Liver (tissue), 9 donors: ENCODE data around the gene RECK. TPM values are rescaled to one million over a fixed set of nuclear protein-coding genes. Genes with fewer than 3 reads are reported as not detected.

Experiments used
- DNase-seq: peaks from one replicate; pipeline ENCODE4 v3.0.0-alpha.2; 2017; ENCODE audit warnings: low spot score
- H3K27ac ChIP-seq, 2 donors: one replicate each; pipeline ENCODE4 v1.7.0; 2013; ENCODE audit warnings: inconsistent platforms in 2 of 2, low read length in 2 of 2, control low read depth in 1 of 2, low read depth in 1 of 2, mild to moderate bottlenecking in 1 of 2
- H3K27me3 ChIP-seq, 4 donors: one replicate each; pipeline versions ENCODE4 v1.6.1 to v1.7.0; 2013; ENCODE audit warnings: low read length in 3 of 4, inconsistent platforms in 1 of 4, mild to moderate bottlenecking in 1 of 4, moderate library complexity in 1 of 4; ENCODE audit not compliant: control insufficient read depth in 4 of 4, insufficient read depth in 4 of 4
- H3K36me3 ChIP-seq, 4 donors: one replicate each; pipeline versions ENCODE4 v1.6.1 to v1.7.0; 2013; ENCODE audit warnings: low read length in 3 of 4, mild to moderate bottlenecking in 3 of 4, low read depth in 1 of 4, moderate library complexity in 1 of 4; ENCODE audit not compliant: control insufficient read depth in 4 of 4, insufficient read depth in 3 of 4
- H3K4me1 ChIP-seq, 4 donors: one replicate each; pipeline versions ENCODE4 v1.6.1 to v1.7.0; 2013; ENCODE audit warnings: low read length in 3 of 4, mild to moderate bottlenecking in 3 of 4, moderate library complexity in 1 of 4; ENCODE audit not compliant: control insufficient read depth in 4 of 4, insufficient read depth in 4 of 4
- H3K4me3 ChIP-seq, 3 donors: one replicate each; pipeline versions ENCODE4 v1.6.1 to v1.7.0; 2013; ENCODE audit warnings: low read length in 3 of 3, control low read depth in 1 of 3, low read depth in 1 of 3, mild to moderate bottlenecking in 1 of 3
- H3K9ac ChIP-seq, 2 donors: one replicate each; pipeline ENCODE4 v1.7.0; 2013; ENCODE audit warnings: low read length in 2 of 2, mild to moderate bottlenecking in 2 of 2, moderate library complexity in 2 of 2, control low read depth in 1 of 2, low read depth in 1 of 2
- H3K9me3 ChIP-seq, 4 donors: one replicate each; pipeline versions ENCODE4 v1.6.1 to v1.7.0; 2013; ENCODE audit warnings: low read length in 3 of 4; ENCODE audit not compliant: control insufficient read depth in 4 of 4
- CTCF ChIP-seq: fragments of 150-350 bp; IDR thresholded peaks from 2 replicates; pipeline ENCODE4 v1.5.1; 2017; ENCODE audit warnings: improper control_type of control experiment, low read depth, low read length; ENCODE audit not compliant: missing input control
- EGR1 ChIP-seq, 2 donors: IDR thresholded peaks; 2 replicates each; pipeline ENCODE4 v1.6.1; 2016 to 2018; ENCODE audit warnings: antibody characterized with exemption in 2 of 2, low read depth in 2 of 2
- FOXA1 ChIP-seq: IDR thresholded peaks from 2 replicates; pipeline ENCODE4 v1.6.1; 2016; ENCODE audit warnings: antibody characterized with exemption
- FOXA2 ChIP-seq: IDR thresholded peaks from 2 replicates; pipeline ENCODE4 v1.6.1; 2016; ENCODE audit warnings: antibody characterized with exemption
- GABPA ChIP-seq, 2 donors: IDR thresholded peaks in 1 of 2; conservative IDR thresholded peaks in 1 of 2; 2 replicates each; pipeline ENCODE4 v1.6.1; 2016; ENCODE audit warnings: antibody characterized with exemption in 2 of 2, mild to moderate bottlenecking in 1 of 2, moderate library complexity in 1 of 2
- HNF4A ChIP-seq, 2 donors: conservative IDR thresholded peaks; 2 replicates each; pipeline ENCODE4 v1.6.1; 2016; ENCODE audit warnings: antibody characterized with exemption in 2 of 2, mild to moderate bottlenecking in 2 of 2
- HNF4G ChIP-seq: IDR thresholded peaks from 2 replicates; pipeline ENCODE4 v1.6.1; 2016; ENCODE audit warnings: antibody characterized with exemption
- JUND ChIP-seq, 2 donors: IDR thresholded peaks; 2 replicates each; pipeline ENCODE4 v1.6.1; 2016; ENCODE audit warnings: antibody characterized with exemption in 2 of 2
- NR2F2 ChIP-seq: IDR thresholded peaks from 2 replicates; pipeline ENCODE4 v1.6.1; 2016; ENCODE audit warnings: antibody characterized with exemption
- RAD21 ChIP-seq, 2 donors: IDR thresholded peaks; 2 replicates each; pipeline ENCODE4 v1.6.1; 2016; ENCODE audit warnings: antibody characterized with exemption in 2 of 2, mild to moderate bottlenecking in 2 of 2
- REST ChIP-seq: IDR thresholded peaks from 2 replicates; pipeline ENCODE4 v1.6.1; 2016; ENCODE audit warnings: antibody characterized with exemption, mild to moderate bottlenecking
- RXRA ChIP-seq, 2 donors: IDR thresholded peaks; 2 replicates each; pipeline ENCODE4 v1.6.1; 2017 to 2018; ENCODE audit warnings: antibody characterized with exemption in 2 of 2, mild to moderate bottlenecking in 1 of 2
- SP1 ChIP-seq: IDR thresholded peaks from 2 replicates; pipeline ENCODE4 v1.6.1; 2018; ENCODE audit warnings: antibody characterized with exemption, mild to moderate bottlenecking
- TAF1 ChIP-seq: conservative IDR thresholded peaks from 2 replicates; pipeline ENCODE4 v1.6.1; 2016; ENCODE audit warnings: antibody characterized with exemption, mild to moderate bottlenecking
- YY1 ChIP-seq: IDR thresholded peaks from 2 replicates; pipeline ENCODE4 v1.6.1; 2016; ENCODE audit warnings: antibody characterized with exemption, mild to moderate bottlenecking
- WGBS: extraction: QIAGEN DNeasy Blood & Tissue Kit; methylation state at CpG from one replicate; pipeline ENCODE4 v1.1.7; 2013; 5-methylcytosine and 5-hydroxymethylcytosine counted together
- polyA plus RNA-seq, 2 donors: library from polyadenylated mRNA; stranded (reverse) in 1 of 2; unstranded in 1 of 2; fragments of 200-250 nt in 1 of 2; fragments of >200 nt in 1 of 2; fragmentation: Nextera tagmentation in 1 of 2; extraction: Ambion mirVana in 1 of 2; gene quantifications; one replicate each; pipeline versions ENCODE4 v1.2.1 to v1.2.3, GENCODE V29; 2013 to 2015
- total RNA-seq, 2 donors: library from RNA; depleted of rRNA; stranded (reverse); fragments of >200 nt; gene quantifications; one replicate each; pipeline ENCODE4 v1.2.3, GENCODE V29; 2014
- TF ChIP-seq, protein P1 (sequence below): IDR thresholded peaks from 2 replicates; pipeline ENCODE4 v1.6.1; 2016; ENCODE audit warnings: antibody characterized with exemption
- TF ChIP-seq, protein P2 (sequence below): IDR thresholded peaks from 2 replicates; pipeline ENCODE4 v1.6.1; 2016; ENCODE audit warnings: antibody characterized with exemption
- TF ChIP-seq, protein P3 (sequence below): IDR thresholded peaks from 2 replicates; pipeline ENCODE4 v1.6.1; 2016; ENCODE audit warnings: antibody characterized with exemption
- donor health status: healthy.
- donor health status: healthy.
- donor health status: healthy.
- donor health status: healthy.
- donor health status: healthy.

Gene RECK
- total and polyA plus RNA-seq, 4 donors, result 2.1 to 3.5 (median 2.3) TPM

- Histone ChIP-seq H3K4me1 (peaks cover 2 to 31% (median 19%) of the 10 kb centered on the region in 4 donors), H3K27me3 (no peaks in the 10 kb centered on the region), H3K9ac (no peak overlapping the region), H3K27ac (no peak overlapping the region), H3K36me3 (no peaks in the 10 kb centered on the region), H3K9me3 (no peaks in the 10 kb centered on the region), H3K4me3 (no peak overlapping the region)
- peak; percentile 36 to 44 for TF ChIP-seq HNF4A (conservative IDR thresholded peaks at IDR 0.05)
- TF ChIP-seq, protein P1, sequence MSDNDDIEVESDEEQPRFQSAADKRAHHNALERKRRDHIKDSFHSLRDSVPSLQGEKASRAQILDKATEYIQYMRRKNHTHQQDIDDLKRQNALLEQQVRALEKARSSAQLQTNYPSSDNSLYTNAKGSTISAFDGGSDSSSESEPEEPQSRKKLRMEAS, result no peak
- peak; percentile 10 for TF ChIP-seq SP1
- TF ChIP-seq RAD21 (IDR thresholded peaks at IDR 0.05), result no peak
- TF ChIP-seq JUND (IDR thresholded peaks at IDR 0.05), result no peak
- DNase-seq, result no peak
- WGBS, result 92% methylated on average over 1 of the region's 1 CpG
Measured at GRCh38 chr9:36092014-36092413, 55.3 kb downstream of the RECK start.

- H3K27ac ChIP-seq, result peak overlapping the region in 1 of 2 donors; percentile 14
- no peak overlapping the region for H3K9ac ChIP-seq
- no peak for DNase-seq
- no peaks in the 10 kb centered on the region for H3K27me3 ChIP-seq
- H3K36me3 ChIP-seq, result no peaks in the 10 kb centered on the region
- no peaks in the 10 kb centered on the region for H3K9me3 ChIP-seq
- no peak overlapping the region for H3K4me3 ChIP-seq
- WGBS, result 75% methylated on average over 9 of the region's 9 CpGs
- peaks cover 2 to 31% (median 19%) of the 10 kb centered on the region in 4 donors for H3K4me1 ChIP-seq
- TF ChIP-seq FOXA1, result no peak
- TF ChIP-seq HNF4A (conservative IDR thresholded peaks at IDR 0.05), result no peak
- no peak for TF ChIP-seq JUND (IDR thresholded peaks at IDR 0.05)
- TF ChIP-seq RAD21 (IDR thresholded peaks at IDR 0.05), result no peak
- no peak for TF ChIP-seq HNF4G
Measured at GRCh38 chr9:36092509-36093215, 55.9 kb downstream of the RECK start.

- Histone ChIP-seq H3K27ac (no peak overlapping the region), H3K27me3 (no peaks in the 10 kb centered on the region), H3K4me1 (peaks cover 2 to 31% (median 19%) of the 10 kb centered on the region in 4 donors), H3K4me3 (no peak overlapping the region), H3K36me3 (no peaks in the 10 kb centered on the region), H3K9me3 (no peaks in the 10 kb centered on the region), H3K9ac (no peak overlapping the region)
- TF ChIP-seq, protein P2, sequence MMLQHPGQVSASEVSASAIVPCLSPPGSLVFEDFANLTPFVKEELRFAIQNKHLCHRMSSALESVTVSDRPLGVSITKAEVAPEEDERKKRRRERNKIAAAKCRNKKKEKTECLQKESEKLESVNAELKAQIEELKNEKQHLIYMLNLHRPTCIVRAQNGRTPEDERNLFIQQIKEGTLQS, result no peak
- TF ChIP-seq EGR1 (IDR thresholded peaks at IDR 0.05; ENCODE audit: low read depth in 2 of 2) (no peak), TAF1 (no peak), NR2F2 (peak; percentile 32), SP1 (no peak), YY1 (peak; percentile 11), RXRA (IDR thresholded peaks at IDR 0.05) (peak; percentile 85 to 86), HNF4G (no peak), FOXA1 (no peak), GABPA (IDR thresholded peaks at IDR 0.05 in 1 of 2, conservative IDR thresholded peaks at IDR 0.05 in 1 of 2) (no peak), JUND (IDR thresholded peaks at IDR 0.05) (no peak), REST (no peak), RAD21 (IDR thresholded peaks at IDR 0.05) (peak in 1 of 2 donors; percentile 9), CTCF (no peak), FOXA2 (no peak), HNF4A (conservative IDR thresholded peaks at IDR 0.05) (peak in 1 of 2 donors; percentile 35)
- TF ChIP-seq, protein P1, result no peak
- TF ChIP-seq, protein P3, sequence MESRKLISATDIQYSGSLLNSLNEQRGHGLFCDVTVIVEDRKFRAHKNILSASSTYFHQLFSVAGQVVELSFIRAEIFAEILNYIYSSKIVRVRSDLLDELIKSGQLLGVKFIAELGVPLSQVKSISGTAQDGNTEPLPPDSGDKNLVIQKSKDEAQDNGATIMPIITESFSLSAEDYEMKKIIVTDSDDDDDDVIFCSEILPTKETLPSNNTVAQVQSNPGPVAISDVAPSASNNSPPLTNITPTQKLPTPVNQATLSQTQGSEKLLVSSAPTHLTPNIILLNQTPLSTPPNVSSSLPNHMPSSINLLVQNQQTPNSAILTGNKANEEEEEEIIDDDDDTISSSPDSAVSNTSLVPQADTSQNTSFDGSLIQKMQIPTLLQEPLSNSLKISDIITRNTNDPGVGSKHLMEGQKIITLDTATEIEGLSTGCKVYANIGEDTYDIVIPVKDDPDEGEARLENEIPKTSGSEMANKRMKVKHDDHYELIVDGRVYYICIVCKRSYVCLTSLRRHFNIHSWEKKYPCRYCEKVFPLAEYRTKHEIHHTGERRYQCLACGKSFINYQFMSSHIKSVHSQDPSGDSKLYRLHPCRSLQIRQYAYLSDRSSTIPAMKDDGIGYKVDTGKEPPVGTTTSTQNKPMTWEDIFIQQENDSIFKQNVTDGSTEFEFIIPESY, result no peak
- WGBS, result 40% methylated on average over 2 of the region's 2 CpGs
- DNase-seq, result no peak
Measured at GRCh38 chr9:36093384-36093783, 56.7 kb downstream of the RECK start.
